Measurements from ENCODE around the gene TTC28. TPM values are rescaled to one million over a fixed set of nuclear protein-coding genes. Genes with fewer than 3 reads are reported as not detected.

TTC28 gene
- total RNA-seq, 2 donors from 2014 or later: 94.2 to 170 TPM

DNA sequence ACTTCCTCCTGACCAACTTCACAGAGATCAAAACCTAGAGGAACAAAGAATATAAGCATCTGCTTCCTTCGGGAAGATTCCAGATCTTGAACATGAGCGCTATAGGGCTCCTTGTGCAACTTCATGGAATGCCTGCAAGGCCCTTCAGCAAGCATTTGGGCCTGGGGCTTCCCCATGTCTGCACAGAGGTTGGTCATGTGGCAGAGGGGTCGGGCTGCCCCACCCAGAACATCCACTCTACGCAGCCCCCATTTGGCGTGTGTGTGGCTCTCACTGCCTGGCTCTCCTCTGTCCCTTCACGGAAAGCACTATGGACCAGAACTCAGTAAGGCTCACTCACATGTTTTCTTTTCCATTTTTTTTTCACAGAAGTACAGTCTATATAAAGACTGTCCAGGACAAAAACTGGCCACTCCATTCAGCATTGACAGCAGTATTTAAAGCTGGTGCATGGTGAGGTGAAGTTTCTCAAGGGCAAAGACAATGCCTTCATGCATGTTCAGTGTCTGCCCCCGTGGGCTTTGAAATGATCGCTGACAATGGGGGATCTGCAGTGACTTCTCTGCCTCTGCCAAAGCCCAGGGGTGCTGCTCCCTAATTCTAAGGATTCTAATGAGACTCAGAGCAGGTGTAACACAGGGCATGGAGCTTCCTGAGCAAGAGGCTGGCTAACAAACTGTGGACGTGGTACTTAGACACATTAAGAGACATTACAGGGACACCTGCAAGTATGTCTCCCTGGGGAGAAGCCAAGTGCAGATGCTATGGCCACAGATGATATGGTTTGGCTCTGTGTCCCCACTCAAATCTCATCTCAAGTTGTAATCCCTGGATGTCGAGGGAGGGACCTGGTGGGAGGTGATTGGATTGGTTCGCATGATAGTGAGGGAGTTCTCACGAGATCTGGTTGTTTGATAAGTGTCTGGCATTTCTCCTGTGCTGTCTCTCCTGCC lies 694.0 kb downstream of the TTC28 start:
- Histone ChIP-seq H3K9me3 (no peaks in the 10 kb centered on the region), H3K27me3 (replicated peaks; ENCODE audit: insufficient read depth) (no peaks in the 10 kb centered on the region), H3K27ac (no peak overlapping the region), H3K4me1 (ENCODE audit: control insufficient read depth in 1 of 2, low read depth in 2 of 2) (peaks cover 0 to 3% of the 10 kb centered on the region in 2 donors), H3K4me3 (no peak overlapping the region), H3K36me3 (peaks cover 24% of the 10 kb centered on the region)
- TF ChIP-seq, protein P1, sequence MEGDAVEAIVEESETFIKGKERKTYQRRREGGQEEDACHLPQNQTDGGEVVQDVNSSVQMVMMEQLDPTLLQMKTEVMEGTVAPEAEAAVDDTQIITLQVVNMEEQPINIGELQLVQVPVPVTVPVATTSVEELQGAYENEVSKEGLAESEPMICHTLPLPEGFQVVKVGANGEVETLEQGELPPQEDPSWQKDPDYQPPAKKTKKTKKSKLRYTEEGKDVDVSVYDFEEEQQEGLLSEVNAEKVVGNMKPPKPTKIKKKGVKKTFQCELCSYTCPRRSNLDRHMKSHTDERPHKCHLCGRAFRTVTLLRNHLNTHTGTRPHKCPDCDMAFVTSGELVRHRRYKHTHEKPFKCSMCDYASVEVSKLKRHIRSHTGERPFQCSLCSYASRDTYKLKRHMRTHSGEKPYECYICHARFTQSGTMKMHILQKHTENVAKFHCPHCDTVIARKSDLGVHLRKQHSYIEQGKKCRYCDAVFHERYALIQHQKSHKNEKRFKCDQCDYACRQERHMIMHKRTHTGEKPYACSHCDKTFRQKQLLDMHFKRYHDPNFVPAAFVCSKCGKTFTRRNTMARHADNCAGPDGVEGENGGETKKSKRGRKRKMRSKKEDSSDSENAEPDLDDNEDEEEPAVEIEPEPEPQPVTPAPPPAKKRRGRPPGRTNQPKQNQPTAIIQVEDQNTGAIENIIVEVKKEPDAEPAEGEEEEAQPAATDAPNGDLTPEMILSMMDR (IDR thresholded peaks at IDR 0.05): no peak
- no peak for ATAC-seq (ENCODE audit: insufficient number of reproducible peaks, low FRiP score, low read depth)
- no peak for DNase-seq (ENCODE audit: low spot score)

DNA sequence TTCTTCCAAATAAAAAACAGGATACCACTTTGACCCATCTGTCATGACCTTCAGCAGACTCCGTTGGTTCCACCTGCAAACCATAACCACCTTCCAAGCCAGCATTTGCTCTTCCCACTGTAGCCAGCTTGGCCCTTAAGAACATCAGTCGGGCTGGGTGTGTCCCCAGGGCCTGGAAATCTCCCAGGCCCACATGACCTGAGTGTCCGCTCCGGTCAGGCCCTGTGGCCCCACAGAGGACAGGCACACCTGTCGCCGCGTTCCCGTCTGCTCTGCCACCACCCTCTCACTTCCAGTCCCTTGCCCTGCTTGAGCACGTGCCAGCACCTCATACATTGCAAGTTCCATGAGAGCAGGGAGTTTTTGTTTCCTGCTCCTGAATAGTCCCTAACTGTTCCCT lies 694.9 kb downstream of the TTC28 start:
- H3K36me3 ChIP-seq: peaks cover 24% of the 10 kb centered on the region
- no peak for ATAC-seq (ENCODE audit: insufficient number of reproducible peaks, low FRiP score, low read depth)
- TF ChIP-seq, protein P1 (IDR thresholded peaks at IDR 0.05): no peak

DNA sequence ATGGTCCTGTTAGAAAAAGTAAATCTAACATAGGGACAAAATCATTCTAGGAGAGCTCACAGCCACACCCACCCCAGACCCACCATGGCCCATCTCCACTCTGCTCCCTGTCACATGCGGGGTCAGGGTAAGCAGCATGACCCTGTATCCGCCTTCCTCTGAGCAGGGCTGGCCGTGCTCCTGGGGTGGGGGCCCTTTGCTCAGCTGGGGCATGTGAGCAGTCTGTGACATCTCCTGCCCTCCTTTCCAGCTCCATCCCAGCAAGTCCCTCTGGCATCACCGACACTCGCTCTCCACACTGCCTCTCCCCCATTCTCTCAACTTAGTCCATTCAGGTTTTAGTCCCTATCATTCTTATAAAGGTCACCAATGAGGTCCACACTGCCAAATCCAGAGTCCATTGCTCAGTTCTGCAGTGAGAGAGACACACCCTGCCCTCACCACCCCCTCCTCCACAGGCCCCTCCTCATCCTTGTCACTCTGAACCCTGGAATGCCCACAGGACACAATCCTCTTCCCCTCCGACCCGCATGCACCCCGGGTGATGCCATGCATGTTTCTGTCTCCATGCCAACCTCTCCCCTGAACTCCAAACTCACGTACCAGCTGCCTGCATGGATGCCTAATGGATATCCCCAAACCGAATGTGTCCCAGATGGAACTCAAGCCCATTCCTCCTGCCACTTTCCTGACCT lies 695.5 kb downstream of the TTC28 start:
- DNase-seq (ENCODE audit: low spot score) (no peak), ATAC-seq (ENCODE audit: insufficient number of reproducible peaks, low FRiP score, low read depth) (no peak)
- TF ChIP-seq, protein P1 (IDR thresholded peaks at IDR 0.05): no peak
- Histone ChIP-seq H3K27ac (no peak overlapping the region), H3K27me3 (replicated peaks; ENCODE audit: insufficient read depth) (no peaks in the 10 kb centered on the region), H3K36me3 (peaks cover 24% of the 10 kb centered on the region), H3K4me3 (no peak overlapping the region), H3K4me1 (ENCODE audit: control insufficient read depth in 1 of 2, low read depth in 2 of 2) (no peaks in the 10 kb centered on the region), H3K9me3 (no peaks in the 10 kb centered on the region)

More for the DNA sequence above, 694.9 kb downstream of the TTC28 start:
- H3K4me3 ChIP-seq: no peak overlapping the region
- H3K4me1 ChIP-seq (ENCODE audit: control insufficient read depth in 1 of 2, low read depth in 2 of 2): no peaks in the 10 kb centered on the region
- no peak for DNase-seq (ENCODE audit: low spot score)
- no peaks in the 10 kb centered on the region for H3K9me3 ChIP-seq
- no peaks in the 10 kb centered on the region for H3K27me3 ChIP-seq (replicated peaks; ENCODE audit: insufficient read depth)
- no peak overlapping the region for H3K27ac ChIP-seq

DNA sequence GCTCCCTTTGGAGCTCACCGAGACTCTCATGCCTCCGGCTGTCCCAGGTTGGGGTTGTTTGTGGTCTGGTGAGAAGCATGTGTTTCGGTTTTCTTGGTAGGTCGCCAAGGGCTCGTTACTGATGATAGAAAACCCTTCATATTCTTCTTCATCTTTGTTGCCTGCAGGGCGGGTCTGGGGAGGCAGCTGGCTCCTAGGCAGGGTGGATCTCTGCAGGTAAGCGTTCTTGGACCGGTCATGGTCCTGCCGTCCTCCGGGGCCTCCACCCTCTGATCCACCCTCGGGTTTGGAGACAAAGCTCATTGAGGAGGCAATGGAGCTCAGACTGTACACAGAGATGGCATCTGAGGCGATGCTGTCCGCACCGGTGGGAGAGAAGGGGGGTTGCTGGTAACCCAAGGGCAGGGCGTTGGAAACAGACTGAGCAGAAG lies 696.3 kb downstream of the TTC28 start:
- no peaks in the 10 kb centered on the region for H3K9me3 ChIP-seq
- no peak for DNase-seq (ENCODE audit: low spot score)
- no peak for ATAC-seq (ENCODE audit: insufficient number of reproducible peaks, low FRiP score, low read depth)
- TF ChIP-seq, protein P1 (IDR thresholded peaks at IDR 0.05): no peak
- peaks cover 24% of the 10 kb centered on the region for H3K36me3 ChIP-seq
- H3K4me1 ChIP-seq (ENCODE audit: control insufficient read depth in 1 of 2, low read depth in 2 of 2): no peaks in the 10 kb centered on the region
- no peaks in the 10 kb centered on the region for H3K27me3 ChIP-seq (replicated peaks; ENCODE audit: insufficient read depth)
- no peak overlapping the region for H3K4me3 ChIP-seq
- H3K27ac ChIP-seq: no peak overlapping the region

DNA sequence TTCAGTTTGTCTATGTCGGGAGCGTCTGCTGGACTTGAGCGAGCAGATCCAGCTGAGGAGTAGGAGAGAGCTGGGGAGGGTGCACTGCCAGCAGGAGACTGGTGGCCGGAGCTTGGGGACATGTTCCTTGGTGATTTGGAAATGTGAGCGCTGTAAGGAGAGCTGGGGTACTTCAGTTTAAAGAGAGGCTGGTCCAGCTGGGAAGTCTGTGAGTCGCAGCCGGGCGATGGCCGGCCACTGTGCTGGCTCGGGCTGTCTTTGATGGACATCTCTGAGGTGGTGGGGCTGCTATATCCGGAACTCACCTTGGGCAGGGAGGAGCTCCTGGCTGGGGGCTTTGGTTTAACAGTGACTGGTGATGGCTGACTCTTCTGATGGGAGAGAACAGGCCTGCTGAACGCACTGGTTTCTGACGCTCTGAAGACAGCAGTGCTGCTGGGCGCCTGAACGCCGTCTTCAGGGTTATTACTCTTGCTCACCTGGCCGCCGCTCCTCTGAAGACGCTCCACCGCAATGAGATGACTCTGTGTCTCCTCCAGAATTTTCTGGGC lies 696.9 kb downstream of the TTC28 start:
- TF ChIP-seq, protein P1 (IDR thresholded peaks at IDR 0.05): no peak
- no peaks in the 10 kb centered on the region for H3K4me1 ChIP-seq (ENCODE audit: control insufficient read depth in 1 of 2, low read depth in 2 of 2)
- no peaks in the 10 kb centered on the region for H3K9me3 ChIP-seq
- ATAC-seq (ENCODE audit: insufficient number of reproducible peaks, low FRiP score, low read depth) (no peak), DNase-seq (ENCODE audit: low spot score) (no peak)
- H3K4me3 ChIP-seq: no peak overlapping the region
- H3K36me3 ChIP-seq: peaks cover 24% of the 10 kb centered on the region
- no peaks in the 10 kb centered on the region for H3K27me3 ChIP-seq (replicated peaks; ENCODE audit: insufficient read depth)
- no peak overlapping the region for H3K27ac ChIP-seq

Measured in thoracic aorta (tissue), 2 donors.